Osteocyte (in vitro differentiated cells): ENCODE results near the gene S100A2. TPM values are rescaled to one million over a fixed set of nuclear protein-coding genes. Genes with fewer than 3 reads are reported as not detected.

Experiments
- DNase-seq: peaks from one replicate; pipeline ENCODE4 v3.0.0; 2021; ENCODE audit warnings: mixed read lengths; ENCODE audit not compliant: unreplicated experiment; ENCODE audit errors: extremely low spot score
- H3K27ac Mint-ChIP-seq: one replicate; pipeline ENCODE4 v1.8.0; 2021; ENCODE audit warnings: mild to moderate bottlenecking, mixed read lengths; ENCODE audit not compliant: unreplicated experiment
- H3K27me3 Mint-ChIP-seq: one replicate; pipeline ENCODE4 v1.8.0; 2021; ENCODE audit warnings: mixed read lengths; ENCODE audit not compliant: unreplicated experiment
- H3K36me3 Mint-ChIP-seq: one replicate; pipeline ENCODE4 v1.8.0; 2021; ENCODE audit warnings: mixed read lengths; ENCODE audit not compliant: unreplicated experiment
- H3K4me1 Mint-ChIP-seq: one replicate; pipeline ENCODE4 v1.8.0; 2021; ENCODE audit warnings: mixed read lengths; ENCODE audit not compliant: unreplicated experiment
- H3K4me3 Mint-ChIP-seq: one replicate; pipeline ENCODE4 v1.8.0; 2021; ENCODE audit warnings: mild to moderate bottlenecking, moderate library complexity, mixed read lengths; ENCODE audit not compliant: unreplicated experiment
- H3K9me3 Mint-ChIP-seq: one replicate; pipeline ENCODE4 v1.8.0; 2021; ENCODE audit warnings: mixed read lengths; ENCODE audit not compliant: unreplicated experiment
- CTCF ChIP-seq: fragments of 200-600 bp; sonication (generic); IDR thresholded peaks from 2 replicates; pipeline ENCODE4 v1.5.0; 2021; ENCODE audit warnings: antibody characterized with exemption, mild to moderate bottlenecking, moderate library complexity
- total RNA-seq: library from RNA; stranded (reverse); gene quantifications from 2 replicates; pipeline ENCODE4 v1.2.1, GENCODE V29; 2021

S100A2 gene
- total RNA-seq, 1 donor from 2014 or later = 8.9 TPM

GRCh38 chr1:153537376-153537730 lies 28.3 kb downstream of the S100A2 start:
- Mint-ChIP-seq H3K27ac (no peak overlapping the region), H3K27me3 (no peaks in the 10 kb centered on the region), H3K9me3 (no peaks in the 10 kb centered on the region), H3K4me1 (peaks cover 61% of the 10 kb centered on the region), H3K4me3 (no peak overlapping the region), H3K36me3 (no peaks in the 10 kb centered on the region)
- no peak for TF ChIP-seq CTCF
- DNase-seq = no peak

- no peak overlapping the region for H3K27ac Mint-ChIP-seq
- H3K4me3 Mint-ChIP-seq = no peak overlapping the region
- no peak for TF ChIP-seq CTCF
- H3K4me1 Mint-ChIP-seq = peaks cover 57% of the 10 kb centered on the region
- no peaks in the 10 kb centered on the region for H3K27me3 Mint-ChIP-seq
- no peaks in the 10 kb centered on the region for H3K36me3 Mint-ChIP-seq
- no peaks in the 10 kb centered on the region for H3K9me3 Mint-ChIP-seq
- DNase-seq = no peak
These were observed 28.8 kb downstream of the S100A2 start for GRCh38 chr1:153536671-153537375.

GRCh38 chr1:153536012-153536670 lies 29.5 kb downstream of the S100A2 start:
- no peaks in the 10 kb centered on the region for H3K27me3 Mint-ChIP-seq
- peaks cover 50% of the 10 kb centered on the region for H3K4me1 Mint-ChIP-seq
- no peak for TF ChIP-seq CTCF
- no peak overlapping the region for H3K27ac Mint-ChIP-seq
- no peak overlapping the region for H3K4me3 Mint-ChIP-seq
- no peak for DNase-seq
- no peaks in the 10 kb centered on the region for H3K9me3 Mint-ChIP-seq
- no peaks in the 10 kb centered on the region for H3K36me3 Mint-ChIP-seq

- H3K27ac Mint-ChIP-seq = peak within 1 kb of the TSS; percentile 84
- no peaks in the 10 kb centered on the region for H3K27me3 Mint-ChIP-seq
- no peak within 1 kb of the TSS for H3K4me3 Mint-ChIP-seq
- TF ChIP-seq CTCF = no peak
- H3K9me3 Mint-ChIP-seq = no peaks in the 10 kb centered on the region
- H3K36me3 Mint-ChIP-seq = no peaks in the 10 kb centered on the region
- DNase-seq = no peak
- H3K4me1 Mint-ChIP-seq = peaks cover 43% of the 10 kb centered on the region
These were observed 30.2 kb downstream of the S100A2 start, which contains the start of gene S100A6 for GRCh38 chr1:153535242-153536011. Gene S100A6 (minus strand): TSS chr1:153535991. CDS start chr1:153535339, 652 bp downstream.

GRCh38 chr1:153534925-153535241 lies 30.8 kb downstream of the S100A2 start:
- Mint-ChIP-seq H3K9me3 (no peaks in the 10 kb centered on the region), H3K27ac (peak overlapping the region; percentile 84), H3K27me3 (no peaks in the 10 kb centered on the region), H3K4me1 (peaks cover 38% of the 10 kb centered on the region), H3K4me3 (no peak overlapping the region), H3K36me3 (no peaks in the 10 kb centered on the region)
- DNase-seq = no peak
- TF ChIP-seq CTCF = no peak
